Subcutaneous adipose tissue (tissue), 4 donors: ENCODE measurements around the gene HSPA2. TPM values are rescaled to one million over a fixed set of nuclear protein-coding genes. Genes with fewer than 3 reads are reported as not detected.

Experiments used
- CTCF ChIP-seq: fragments of 450-650 bp; IDR thresholded peaks from one replicate; pipeline ENCODE4 v1.5.1; 2016; ENCODE audit warnings: low read depth, mild to moderate bottlenecking, control low read depth, antibody characterized with exemption, moderate library complexity
- small RNA-seq: library from RNA; depleted of rRNA; stranded (forward); fragments of <200 nt; gene quantifications from one replicate; pipeline ENCODE3, GENCODE V24; 2016
- total RNA-seq, 4 donors: library from RNA; depleted of rRNA; stranded (reverse); fragments of >200 nt; gene quantifications; one replicate each; pipeline ENCODE4 v1.1.0, GENCODE V29; 2016

The HSPA2 gene
- total RNA-seq, 4 donors from 2014 or later = 6.2 to 8.8 (median 6.9) TPM

GRCh38 chr14:64584190-64584589 is 43.6 kb downstream of the HSPA2 start:
- no peak for TF ChIP-seq CTCF

GRCh38 chr14:64591809-64592208 is 51.3 kb downstream of the HSPA2 start:
- no peak for TF ChIP-seq CTCF

Small RNAs within 50 kb of the gene (small RNA-seq; reads per million reads assigned to genes)
- not detected for gene AL049869.4

Other genes starting within 250 kb of the HSPA2 start
- gene ESR2, start 246.4 kb upstream of the HSPA2 start, total RNA-seq = 10 to 100 TPM in 1 of 4 donors, 1 to 10 TPM in 3; 1.1 to 21.5 (median 3.9) TPM
- gene MTHFD1, start 152.4 kb upstream of the HSPA2 start, total RNA-seq = 100 to 1,000 TPM in 2 of 4 donors, 10 to 100 TPM in 2; 80.6 to 142 (median 99.5) TPM
- gene AKAP5, start 75.2 kb upstream of the HSPA2 start, total RNA-seq = 1 to 10 TPM in 1 of 4 donors, under 1 TPM in 3; 0.33 to 1.4 (median 0.50) TPM
- gene ZBTB25, start 36.9 kb upstream of the HSPA2 start, total RNA-seq = 10 to 100 TPM; 11.2 to 13.3 (median 11.9) TPM
- gene ZBTB1, start 36.0 kb upstream of the HSPA2 start, total RNA-seq = 10 to 100 TPM; 46.3 to 64.8 (median 62.4) TPM
- 1 to 10 TPM; 2.3 to 5.7 (median 3.9) TPM for gene PPP1R36, start 9.2 kb downstream of the HSPA2 start, total RNA-seq
- 10 to 100 TPM; 12.4 to 66.9 (median 19.8) TPM for gene PLEKHG3, start 163.7 kb downstream of the HSPA2 start, total RNA-seq